ENCODE measurements around the gene GFOD1. TPM values are rescaled to one million over a fixed set of nuclear protein-coding genes. Genes with fewer than 3 reads are reported as not detected.

The GFOD1 gene
- total and polyA plus RNA-seq, 4 donors = 9.4 to 30.6 (median 17.6) TPM

- DNase-seq (ENCODE audit: low read depth in 4 of 6, low spot score in 6 of 6) = no peak
- Histone ChIP-seq H3K27me3 (ENCODE audit: control insufficient read depth, insufficient read depth, low read length) (no peaks in the 10 kb centered on the region), H3K4me1 (ENCODE audit: control insufficient read depth, insufficient read depth, low read length) (peaks cover 20% of the 10 kb centered on the region), H3K4me3 (ENCODE audit: low read depth, low read length) (no peak overlapping the region), H3K36me3 (ENCODE audit: control insufficient read depth, insufficient read depth, low read length) (no peaks in the 10 kb centered on the region), H3K27ac (ENCODE audit: low read depth, low read length) (peak overlapping the region; percentile 45), H3K9me3 (ENCODE audit: control insufficient read depth, insufficient read depth, low read length) (no peaks in the 10 kb centered on the region)
- WGBS (ENCODE audit: insufficient coverage) = no CpG with 5 or more reads among the region's 2 CpGs
These were observed 17.7 kb downstream of the GFOD1 start for GRCh38 chr6:13469693-13470092.

GRCh38 chr6:13468839-13469238 is 18.6 kb downstream of the GFOD1 start:
- DNase-seq (ENCODE audit: low read depth in 4 of 6, low spot score in 6 of 6) = no peak
- no peak overlapping the region for H3K4me3 ChIP-seq (ENCODE audit: low read depth, low read length)
- no peaks in the 10 kb centered on the region for H3K27me3 ChIP-seq (ENCODE audit: control insufficient read depth, insufficient read depth, low read length)
- H3K36me3 ChIP-seq (ENCODE audit: control insufficient read depth, insufficient read depth, low read length) = no peaks in the 10 kb centered on the region
- 75% methylated on average over 1 of the region's 1 CpG for WGBS (ENCODE audit: insufficient coverage)
- H3K27ac ChIP-seq (ENCODE audit: low read depth, low read length) = no peak overlapping the region
- H3K4me1 ChIP-seq (ENCODE audit: control insufficient read depth, insufficient read depth, low read length) = peaks cover 20% of the 10 kb centered on the region
- no peaks in the 10 kb centered on the region for H3K9me3 ChIP-seq (ENCODE audit: control insufficient read depth, insufficient read depth, low read length)

GRCh38 chr6:13467216-13467600 is 20.2 kb downstream of the GFOD1 start:
- Histone ChIP-seq H3K9me3 (ENCODE audit: control insufficient read depth, insufficient read depth, low read length) (no peaks in the 10 kb centered on the region), H3K27me3 (ENCODE audit: control insufficient read depth, insufficient read depth, low read length) (no peaks in the 10 kb centered on the region), H3K36me3 (ENCODE audit: control insufficient read depth, insufficient read depth, low read length) (no peaks in the 10 kb centered on the region), H3K4me1 (ENCODE audit: control insufficient read depth, insufficient read depth, low read length) (peaks cover 26% of the 10 kb centered on the region), H3K27ac (ENCODE audit: low read depth, low read length) (no peak overlapping the region), H3K4me3 (ENCODE audit: low read depth, low read length) (no peak overlapping the region)
- no peak for DNase-seq (ENCODE audit: low read depth in 4 of 6, low spot score in 6 of 6)
- no CpG with 5 or more reads among the region's 3 CpGs for whole genome bisulfite sequencing (ENCODE audit: insufficient coverage)

GRCh38 chr6:13466304-13467215 is 20.8 kb downstream of the GFOD1 start:
- H3K27ac ChIP-seq (ENCODE audit: low read depth, low read length) = no peak overlapping the region
- DNase-seq (ENCODE audit: low read depth in 4 of 6, low spot score in 6 of 6) = peak in 1 of 6 donors; percentile 81

GRCh38 chr6:13465734-13466133 is 21.7 kb downstream of the GFOD1 start:
- Histone ChIP-seq H3K27me3 (ENCODE audit: control insufficient read depth, insufficient read depth, low read length) (no peaks in the 10 kb centered on the region), H3K4me1 (ENCODE audit: control insufficient read depth, insufficient read depth, low read length) (peaks cover 19% of the 10 kb centered on the region), H3K9me3 (ENCODE audit: control insufficient read depth, insufficient read depth, low read length) (no peaks in the 10 kb centered on the region), H3K36me3 (ENCODE audit: control insufficient read depth, insufficient read depth, low read length) (peaks cover 4% of the 10 kb centered on the region), H3K4me3 (ENCODE audit: low read depth, low read length) (no peak overlapping the region), H3K27ac (ENCODE audit: low read depth, low read length) (no peak overlapping the region)
- no peak for DNase-seq (ENCODE audit: low read depth in 4 of 6, low spot score in 6 of 6)
- WGBS (ENCODE audit: insufficient coverage) = 92% methylated on average over 1 of the region's 1 CpG

More at GRCh38 chr6:13466304-13467215, 20.8 kb downstream of the GFOD1 start:
- Histone ChIP-seq H3K4me3 (ENCODE audit: low read depth, low read length) (no peak overlapping the region), H3K27me3 (ENCODE audit: control insufficient read depth, insufficient read depth, low read length) (no peaks in the 10 kb centered on the region), H3K4me1 (ENCODE audit: control insufficient read depth, insufficient read depth, low read length) (peaks cover 26% of the 10 kb centered on the region), H3K9me3 (ENCODE audit: control insufficient read depth, insufficient read depth, low read length) (no peaks in the 10 kb centered on the region), H3K36me3 (ENCODE audit: control insufficient read depth, insufficient read depth, low read length) (no peaks in the 10 kb centered on the region)
- 83% methylated on average over 2 of the region's 6 CpGs for WGBS (ENCODE audit: insufficient coverage)

GRCh38 chr6:13463941-13464340 is 23.5 kb downstream of the GFOD1 start:
- H3K27me3 ChIP-seq (ENCODE audit: control insufficient read depth, insufficient read depth, low read length) = no peaks in the 10 kb centered on the region
- H3K27ac ChIP-seq (ENCODE audit: low read depth, low read length) = no peak overlapping the region
- WGBS (ENCODE audit: insufficient coverage) = 83% methylated on average over 3 of the region's 4 CpGs
- peaks cover 11% of the 10 kb centered on the region for H3K4me1 ChIP-seq (ENCODE audit: control insufficient read depth, insufficient read depth, low read length)
- no peaks in the 10 kb centered on the region for H3K9me3 ChIP-seq (ENCODE audit: control insufficient read depth, insufficient read depth, low read length)
- peaks cover 4% of the 10 kb centered on the region for H3K36me3 ChIP-seq (ENCODE audit: control insufficient read depth, insufficient read depth, low read length)
- H3K4me3 ChIP-seq (ENCODE audit: low read depth, low read length) = no peak overlapping the region
- no peak for DNase-seq (ENCODE audit: low read depth in 4 of 6, low spot score in 6 of 6)

- WGBS (ENCODE audit: insufficient coverage) = 27% methylated on average over 3 of the region's 8 CpGs
- Histone ChIP-seq H3K9me3 (ENCODE audit: control insufficient read depth, insufficient read depth, low read length) (no peaks in the 10 kb centered on the region), H3K27me3 (ENCODE audit: control insufficient read depth, insufficient read depth, low read length) (no peaks in the 10 kb centered on the region), H3K4me3 (ENCODE audit: low read depth, low read length) (no peak overlapping the region), H3K27ac (ENCODE audit: low read depth, low read length) (no peak overlapping the region), H3K36me3 (ENCODE audit: control insufficient read depth, insufficient read depth, low read length) (peaks cover 4% of the 10 kb centered on the region), H3K4me1 (ENCODE audit: control insufficient read depth, insufficient read depth, low read length) (peaks cover 11% of the 10 kb centered on the region)
- DNase-seq (ENCODE audit: low read depth in 4 of 6, low spot score in 6 of 6) = no peak
These were observed 24.1 kb downstream of the GFOD1 start for GRCh38 chr6:13463328-13463717.

- no peak overlapping the region for H3K27ac ChIP-seq (ENCODE audit: low read depth, low read length)
- H3K9me3 ChIP-seq (ENCODE audit: control insufficient read depth, insufficient read depth, low read length) = no peaks in the 10 kb centered on the region
- peaks cover 4% of the 10 kb centered on the region for H3K36me3 ChIP-seq (ENCODE audit: control insufficient read depth, insufficient read depth, low read length)
- DNase-seq (ENCODE audit: low read depth in 4 of 6, low spot score in 6 of 6) = peak in 1 of 6 donors; percentile 24
- peaks cover 12% of the 10 kb centered on the region for H3K4me1 ChIP-seq (ENCODE audit: control insufficient read depth, insufficient read depth, low read length)
- no peak overlapping the region for H3K4me3 ChIP-seq (ENCODE audit: low read depth, low read length)
- 30% methylated on average over 11 of the region's 12 CpGs for WGBS (ENCODE audit: insufficient coverage)
- no peaks in the 10 kb centered on the region for H3K27me3 ChIP-seq (ENCODE audit: control insufficient read depth, insufficient read depth, low read length)
These were observed 24.7 kb downstream of the GFOD1 start for GRCh38 chr6:13462458-13463327.

- no peaks in the 10 kb centered on the region for H3K27me3 ChIP-seq (ENCODE audit: control insufficient read depth, insufficient read depth, low read length)
- H3K4me3 ChIP-seq (ENCODE audit: low read depth, low read length) = no peak overlapping the region
- peaks cover 4% of the 10 kb centered on the region for H3K36me3 ChIP-seq (ENCODE audit: control insufficient read depth, insufficient read depth, low read length)
- peaks cover 11% of the 10 kb centered on the region for H3K4me1 ChIP-seq (ENCODE audit: control insufficient read depth, insufficient read depth, low read length)
- no peak for DNase-seq (ENCODE audit: low read depth in 4 of 6, low spot score in 6 of 6)
- no peak overlapping the region for H3K27ac ChIP-seq (ENCODE audit: low read depth, low read length)
- H3K9me3 ChIP-seq (ENCODE audit: control insufficient read depth, insufficient read depth, low read length) = no peaks in the 10 kb centered on the region
- 95% methylated on average over 4 of the region's 6 CpGs for WGBS (ENCODE audit: insufficient coverage)
These were observed 25.6 kb downstream of the GFOD1 start for GRCh38 chr6:13461805-13462204.
